MM.1S (cell line): Measurements from ENCODE around the gene ACAD9.
"Not testable (repeated sequence)": the region's sequence is repeated elsewhere in the genome, so short reads cannot be mapped to it uniquely, and the experiment has no call there.

Experiments
- DNase-seq: peaks from one replicate; pipeline ENCODE4 v3.0.0-alpha.2; 2015
- H2AFZ ChIP-seq: fragments of 300-600 bp; sonication (generic); 2 replicates; pipeline ENCODE4 v1.6.0; 2016; ENCODE audit warnings: antibody characterized with exemption, low read length
- H3F3A ChIP-seq: fragments of 300-600 bp; sonication (generic); 2 replicates; pipeline ENCODE4 v1.6.1; 2016; ENCODE audit warnings: mild to moderate bottlenecking, antibody characterized with exemption, low read length, moderate library complexity, mixed read lengths; ENCODE audit not compliant: insufficient read depth
- H3K27ac ChIP-seq: fragments of 300-600 bp; sonication (generic); 2 replicates; pipeline ENCODE4 v1.5.1; 2016; ENCODE audit warnings: mild to moderate bottlenecking, low read length
- H3K27me3 ChIP-seq: fragments of 300-600 bp; sonication (generic); replicated peaks from 2 replicates; pipeline ENCODE4 v1.6.0; 2016; ENCODE audit warnings: low read length; ENCODE audit not compliant: insufficient read depth
- H3K36me3 ChIP-seq: fragments of 300-600 bp; sonication (generic); replicated peaks from 2 replicates; pipeline ENCODE4 v1.6.1; 2016; ENCODE audit warnings: mild to moderate bottlenecking, low read length, mixed read lengths; ENCODE audit not compliant: insufficient read depth
- H3K4me1 ChIP-seq: fragments of 300-600 bp; sonication (generic); 2 replicates; pipeline ENCODE4 v1.6.1; 2016; ENCODE audit warnings: low read length, mixed read lengths
- H3K4me2 ChIP-seq: fragments of 300-600 bp; sonication (generic); 2 replicates; pipeline ENCODE4 v1.6.0; 2016; ENCODE audit warnings: low read depth, low read length
- H3K4me3 ChIP-seq: fragments of 300-600 bp; sonication (generic); 2 replicates; pipeline ENCODE4 v1.5.1; 2016; ENCODE audit warnings: low read length, mixed read lengths
- H3K79me2 ChIP-seq: fragments of 300-600 bp; sonication (generic); 2 replicates; pipeline ENCODE4 v1.6.1; 2016; ENCODE audit warnings: mixed run types, low read length, mixed read lengths
- H3K9ac ChIP-seq: fragments of 300-600 bp; sonication (generic); 2 replicates; pipeline ENCODE4 v1.6.1; 2016; ENCODE audit warnings: low read length, mixed read lengths
- H3K9me2 ChIP-seq: fragments of 300-600 bp; sonication (generic); replicated peaks from 2 replicates; pipeline ENCODE4 v1.6.1; 2016; ENCODE audit warnings: mild to moderate bottlenecking, low read length, mixed read lengths; ENCODE audit not compliant: insufficient read depth
- H3K9me3 ChIP-seq: fragments of 300-600 bp; sonication (generic); replicated peaks from 2 replicates; pipeline ENCODE4 v1.6.1; 2016; ENCODE audit warnings: mild to moderate bottlenecking, low read length, mixed read lengths; ENCODE audit not compliant: insufficient read depth
- H4K20me1 ChIP-seq: fragments of 300-600 bp; sonication (generic); 2 replicates; pipeline ENCODE4 v1.6.1; 2016; ENCODE audit warnings: mild to moderate bottlenecking, low read length, moderate library complexity, mixed read lengths; ENCODE audit not compliant: insufficient read depth
- CTCF ChIP-seq: fragments of 300-600 bp; sonication (generic); IDR thresholded peaks from 2 replicates; pipeline ENCODE4 v1.5.1; 2016; ENCODE audit warnings: antibody characterized with exemption, low read length, mixed read lengths
- EZH2 ChIP-seq: fragments of 300-600 bp; sonication (generic); optimal IDR thresholded peaks from 2 replicates; pipeline ENCODE3; 2017; ENCODE audit warnings: low read depth, mild to moderate bottlenecking, antibody characterized with exemption, low read length, mixed read lengths
- EZH2phosphoT487 ChIP-seq: fragments of 300-600 bp; sonication (generic); IDR thresholded peaks from 2 replicates; pipeline ENCODE4 v1.6.1; 2018; ENCODE audit warnings: antibody characterized with exemption, low read length

The ACAD9 gene

GRCh38 chr3:128879991-128880390 lies 571 bp downstream of the ACAD9 start:
- H3K27me3 ChIP-seq: no peaks in the 10 kb centered on the region
- peak overlapping the region; percentile 95 for H2AFZ ChIP-seq
- H3K4me3 ChIP-seq: peak overlapping the region; percentile 76
- H3K9me3 ChIP-seq: no peaks in the 10 kb centered on the region
- H3K9ac ChIP-seq: peak overlapping the region; percentile 95
- DNase-seq: no peak
- peaks cover 71% of the 10 kb centered on the region for H3K79me2 ChIP-seq
- H4K20me1 ChIP-seq: no peaks in the 10 kb centered on the region
- peak overlapping the region; percentile 71 for H3K4me2 ChIP-seq
- H3K9me2 ChIP-seq: no peaks in the 10 kb centered on the region
- 0 out of 2 replicates have a peak, but pooled peaks cover 3% of the 10 kb centered on the region for H3F3A ChIP-seq
- no peaks in the 10 kb centered on the region for H3K36me3 ChIP-seq
- peak overlapping the region; percentile 81 for H3K27ac ChIP-seq
- no peak for TF ChIP-seq CTCF
- TF ChIP-seq EZH2: no peak
- TF ChIP-seq EZH2phosphoT487: no peak
- H3K4me1 ChIP-seq: peaks cover 9% of the 10 kb centered on the region

GRCh38 chr3:128880455-128880854 lies 1.0 kb downstream of the ACAD9 start:
- H3K4me1 ChIP-seq, H3F3A ChIP-seq, H3K9me2 ChIP-seq, H4K20me1 ChIP-seq, H3K36me3 ChIP-seq, H3K27ac ChIP-seq, DNase-seq, H3K27me3 ChIP-seq, H3K9me3 ChIP-seq, H2AFZ ChIP-seq: not testable (repeated sequence)
- peak overlapping the region; percentile 95; the same call in 1 of the 2 replicates for H3K9ac ChIP-seq
- peaks cover 76% of the 10 kb centered on the region for H3K79me2 ChIP-seq
- H3K4me3 ChIP-seq: peak overlapping the region; percentile 76
- H3K4me2 ChIP-seq: peak overlapping the region; percentile 71

GRCh38 chr3:128881576-128881975 lies 2.2 kb downstream of the ACAD9 start:
- no peaks in the 10 kb centered on the region for H3K9me2 ChIP-seq
- no peak overlapping the region for H3K4me2 ChIP-seq
- H3F3A ChIP-seq: 0 out of 2 replicates have a peak, but pooled peaks cover 3% of the 10 kb centered on the region
- DNase-seq: no peak
- no peaks in the 10 kb centered on the region for H4K20me1 ChIP-seq
- peaks cover 79% of the 10 kb centered on the region for H3K79me2 ChIP-seq
- no peak overlapping the region for H3K9ac ChIP-seq
- no peak overlapping the region for H3K27ac ChIP-seq
- H3K36me3 ChIP-seq: no peaks in the 10 kb centered on the region
- H3K9me3 ChIP-seq: no peaks in the 10 kb centered on the region
- H3K27me3 ChIP-seq: no peaks in the 10 kb centered on the region
- no peak overlapping the region for H2AFZ ChIP-seq
- H3K4me3 ChIP-seq: no peak overlapping the region
- TF ChIP-seq EZH2phosphoT487: no peak
- no peak for TF ChIP-seq CTCF
- no peak for TF ChIP-seq EZH2
- peaks cover 9% of the 10 kb centered on the region for H3K4me1 ChIP-seq

GRCh38 chr3:128882719-128883118 lies 3.3 kb downstream of the ACAD9 start:
- Histone ChIP-seq H3K27me3 (no peaks in the 10 kb centered on the region), H3K36me3 (no peaks in the 10 kb centered on the region), H3K9me2 (no peaks in the 10 kb centered on the region), H3K4me1 (peaks cover 9% of the 10 kb centered on the region), H3F3A (0 out of 2 replicates have a peak, but pooled peaks cover 3% of the 10 kb centered on the region), H3K79me2 (peaks cover 85% of the 10 kb centered on the region), H3K4me3 (no peak overlapping the region), H3K4me2 (no peak overlapping the region), H4K20me1 (no peaks in the 10 kb centered on the region), H3K9ac (no peak overlapping the region), H3K9me3 (no peaks in the 10 kb centered on the region), H3K27ac (no peak overlapping the region), H2AFZ (no peak overlapping the region)
- DNase-seq: no peak
- no peak for TF ChIP-seq CTCF
- TF ChIP-seq EZH2phosphoT487: no peak
- TF ChIP-seq EZH2: no peak
